WTC11 (cell line): ENCODE measurements around the gene ANO7. TPM values are rescaled to one million over a fixed set of nuclear protein-coding genes. Genes with fewer than 3 reads are reported as not detected.

Source experiments
- ATAC-seq: fragments of 200-7000 bp; cut with Tn5 transposase; 2 replicates; pipeline ENCODE4 v1.10.0; 2021; ENCODE audit warnings: mild to moderate bottlenecking, moderate library complexity
- CTCF ChIA-PET: fragments of 300-600 bp; sonication (Branson Sonifier 250); formaldehyde crosslinking; loops from one replicate; lab custom pipeline; 2021; ENCODE audit warnings: antibody characterized with exemption; lab: Charles Lee
- POLR2A ChIA-PET: fragments of 350-600 bp; sonication (Branson Sonifier 250); formaldehyde crosslinking; loops from one replicate; lab custom pipeline; 2021; ENCODE audit warnings: antibody characterized with exemption; lab: Charles Lee
- DNase-seq: peaks from one replicate; pipeline ENCODE4 v3.0.0; 2021; ENCODE audit warnings: low spot score
- H3K27ac Mint-ChIP-seq: 2 replicates; pipeline ENCODE4 v1.8.0; 2021; ENCODE audit warnings: mixed read lengths
- H3K27me3 Mint-ChIP-seq: 2 replicates; pipeline ENCODE4 v1.8.0; 2021; ENCODE audit warnings: low read depth, mild to moderate bottlenecking, moderate library complexity, mixed read lengths
- H3K36me3 Mint-ChIP-seq: 2 replicates; pipeline ENCODE4 v1.8.0; 2021; ENCODE audit warnings: mixed read lengths
- H3K4me1 Mint-ChIP-seq: 2 replicates; pipeline ENCODE4 v1.8.0; 2022; ENCODE audit warnings: mixed read lengths
- H3K4me3 Mint-ChIP-seq: 2 replicates; pipeline ENCODE4 v1.8.0; 2021; ENCODE audit warnings: mild to moderate bottlenecking, moderate library complexity, mixed read lengths
- H3K9me3 Mint-ChIP-seq: 2 replicates; pipeline ENCODE4 v1.8.0; 2021; ENCODE audit warnings: mixed read lengths
- AR ChIP-seq: fragments of 250-450 bp; sonication (Bioruptor Pico); IDR thresholded peaks from 2 replicates; pipeline ENCODE4 v1.9.0; 2021; ENCODE audit warnings: mild to moderate bottlenecking
- ARID4B ChIP-seq: sonication (generic); formaldehyde crosslinking; IDR thresholded peaks from 2 replicates; pipeline ENCODE4 v1.8.0; 2023; ENCODE audit warnings: missing genetic modification reagents, mild to moderate bottlenecking, borderline replicate concordance
- CBFB ChIP-seq: sonication (generic); formaldehyde crosslinking; IDR thresholded peaks from 2 replicates; pipeline ENCODE4 v1.8.1; 2022; ENCODE audit warnings: mild to moderate bottlenecking, low read depth, missing genetic modification reagents
- CDX4 ChIP-seq: fragments of 250-450 bp; sonication (Bioruptor Pico); IDR thresholded peaks from 2 replicates; pipeline ENCODE4 v1.9.0; 2021; ENCODE audit warnings: moderate library complexity, mild to moderate bottlenecking, inconsistent platforms, borderline replicate concordance
- CREM ChIP-seq: sonication (generic); formaldehyde crosslinking; IDR thresholded peaks from 2 replicates; pipeline ENCODE4 v1.8.1; 2022; ENCODE audit warnings: mild to moderate bottlenecking, missing genetic modification reagents, moderate library complexity
- ELF4 ChIP-seq: sonication (generic); formaldehyde crosslinking; IDR thresholded peaks from 2 replicates; pipeline ENCODE4 v1.8.1; 2022; ENCODE audit warnings: low read depth, mild to moderate bottlenecking, moderate library complexity, missing genetic modification reagents
- FOXJ3 ChIP-seq: sonication (generic); formaldehyde crosslinking; IDR thresholded peaks from 2 replicates; pipeline ENCODE4 v1.9.0; 2021; ENCODE audit warnings: missing genetic modification reagents, mild to moderate bottlenecking, borderline replicate concordance
- JAZF1 ChIP-seq: fragments of 250-450 bp; sonication (Bioruptor Pico); IDR thresholded peaks from 2 replicates; pipeline ENCODE4 v1.9.0; 2021; ENCODE audit warnings: moderate library complexity, mild to moderate bottlenecking, inconsistent platforms
- KAT7 ChIP-seq: sonication (generic); formaldehyde crosslinking; IDR thresholded peaks from 2 replicates; pipeline ENCODE4 v1.8.1; 2023; ENCODE audit warnings: missing genetic modification reagents, mild to moderate bottlenecking, borderline replicate concordance
- NFYB ChIP-seq: sonication (generic); formaldehyde crosslinking; conservative IDR thresholded peaks from 2 replicates; pipeline ENCODE4 v1.8.0; 2022; ENCODE audit warnings: low read depth, missing genetic modification reagents
- PRDM15 ChIP-seq: sonication (generic); formaldehyde crosslinking; IDR thresholded peaks from 2 replicates; pipeline ENCODE4 v1.8.0; 2022; ENCODE audit warnings: missing genetic modification reagents
- SP1 ChIP-seq: sonication (generic); formaldehyde crosslinking; conservative IDR thresholded peaks from 2 replicates; pipeline ENCODE4 v1.8.1; 2022; ENCODE audit warnings: missing genetic modification reagents
- USF1 ChIP-seq: sonication (generic); formaldehyde crosslinking; IDR thresholded peaks from 2 replicates; pipeline ENCODE4 v1.8.0; 2022; ENCODE audit warnings: mild to moderate bottlenecking, missing genetic modification reagents
- ZNF121 ChIP-seq: sonication (generic); formaldehyde crosslinking; IDR thresholded peaks from 2 replicates; pipeline ENCODE4 v1.8.0; 2023; ENCODE audit warnings: missing genetic modification reagents
- ZNF219 ChIP-seq: sonication (generic); formaldehyde crosslinking; IDR thresholded peaks from 2 replicates; pipeline ENCODE4 v1.8.0; 2023; ENCODE audit warnings: missing genetic modification reagents, mild to moderate bottlenecking, borderline replicate concordance
- ZNF232 ChIP-seq: sonication (generic); formaldehyde crosslinking; IDR thresholded peaks from 2 replicates; pipeline ENCODE4 v1.8.0; 2022; ENCODE audit warnings: mild to moderate bottlenecking, missing genetic modification reagents
- ZNF396 ChIP-seq: fragments of 250-450 bp; sonication (Bioruptor Pico); IDR thresholded peaks from 2 replicates; pipeline ENCODE4 v1.8.0; 2021; ENCODE audit warnings: mild to moderate bottlenecking, moderate library complexity, borderline replicate concordance
- total RNA-seq: library from RNA; stranded (reverse); gene quantifications from 3 replicates; pipeline ENCODE4 v1.2.3, GENCODE V29; 2021
- TF ChIP-seq, protein P1 (sequence below): sonication (generic); formaldehyde crosslinking; IDR thresholded peaks from 2 replicates; pipeline ENCODE4 v1.8.0; 2022; ENCODE audit warnings: mild to moderate bottlenecking, missing genetic modification reagents

ANO7 gene
- total RNA-seq, 1 experiment from 2014 or later: 8.0 TPM

DNA sequence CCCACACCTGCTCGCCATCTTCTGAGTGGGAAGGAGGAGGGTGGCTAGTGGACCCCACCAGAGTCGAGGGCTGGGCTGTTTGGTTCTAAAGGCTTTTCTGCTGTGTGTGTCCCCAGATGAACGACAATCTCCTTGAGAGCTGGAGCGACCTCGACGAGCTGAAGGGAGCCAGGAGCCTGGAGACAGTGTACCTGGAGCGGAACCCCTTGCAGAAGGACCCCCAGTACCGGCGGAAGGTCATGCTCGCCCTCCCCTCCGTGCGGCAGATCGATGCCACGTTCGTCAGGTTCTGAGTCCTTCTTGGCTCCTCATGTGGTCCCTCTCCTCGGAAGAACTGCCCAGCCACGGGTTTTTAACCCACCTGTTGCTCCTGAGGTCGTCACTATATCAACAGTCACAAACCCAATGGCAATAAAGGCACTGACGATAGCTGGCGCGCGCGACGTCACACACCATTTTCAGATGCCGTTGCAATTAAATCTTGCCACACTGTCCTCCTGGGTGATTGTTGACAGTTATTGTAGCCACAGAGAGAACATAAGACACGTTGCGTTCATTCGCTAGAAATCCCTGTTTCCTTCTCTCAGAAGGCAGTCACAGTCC, 5.8 kb upstream of the ANO7 start:
- H3K27ac Mint-ChIP-seq: no peak overlapping the region
- no peak for TF ChIP-seq CDX4 (CRISPR knock-in tag)
- TF ChIP-seq ZNF232 (CRISPR knock-in tag): no peak
- TF ChIP-seq ARID4B: no peak
- no peak for TF ChIP-seq SP1 (CRISPR knock-in tag)
- TF ChIP-seq ZNF121 (CRISPR knock-in tag): no peak
- TF ChIP-seq CREM (CRISPR knock-in tag): no peak
- no peak for TF ChIP-seq JAZF1
- TF ChIP-seq, protein P1, sequence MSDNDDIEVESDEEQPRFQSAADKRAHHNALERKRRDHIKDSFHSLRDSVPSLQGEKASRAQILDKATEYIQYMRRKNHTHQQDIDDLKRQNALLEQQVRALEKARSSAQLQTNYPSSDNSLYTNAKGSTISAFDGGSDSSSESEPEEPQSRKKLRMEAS (CRISPR knock-in tag): no peak
- no peak for TF ChIP-seq ZNF219 (CRISPR knock-in tag)
- TF ChIP-seq PRDM15 (CRISPR knock-in tag): no peak
- no peak for TF ChIP-seq NFYB (CRISPR knock-in tag)
- TF ChIP-seq KAT7: no peak
- no peak for TF ChIP-seq USF1 (CRISPR knock-in tag)
- no peak for TF ChIP-seq ZNF396
- no peak for TF ChIP-seq CBFB (CRISPR knock-in tag)
- TF ChIP-seq AR (CRISPR knock-in tag): no peak
- TF ChIP-seq FOXJ3: no peak
- no peak for TF ChIP-seq ELF4
- ChIA-PET POLR2A (no interaction called here), CTCF (no interaction called here)
- H3K9me3 Mint-ChIP-seq: no peaks in the 10 kb centered on the region
- H3K27me3 Mint-ChIP-seq: no peaks in the 10 kb centered on the region
- DNase-seq (no peak), ATAC-seq (no peak)
- peaks cover 9% of the 10 kb centered on the region for H3K4me1 Mint-ChIP-seq
- H3K36me3 Mint-ChIP-seq: no peaks in the 10 kb centered on the region
- H3K4me3 Mint-ChIP-seq: no peak overlapping the region
